KMS-11 (cell line): ENCODE data around the gene DNAJC18.
A peak's percentile ranks its signal among the peaks of the same experiment; 100 is the strongest.

Experiments
- H2AFZ ChIP-seq: fragments of 200-600 bp; sonication (generic); 2 replicates; pipeline ENCODE4 v1.6.1; 2016; ENCODE audit warnings: antibody characterized with exemption, mixed run types, low read depth
- H3K27ac ChIP-seq: fragments of 200-600 bp; sonication (generic); 2 replicates; pipeline ENCODE4 v1.6.1; 2016; ENCODE audit warnings: mild to moderate bottlenecking, mixed run types
- H3K27me3 ChIP-seq: fragments of 200-600 bp; sonication (generic); 2 replicates; pipeline ENCODE4 v1.6.1; 2017; ENCODE audit warnings: mild to moderate bottlenecking, low read depth, mixed run types, moderate library complexity; ENCODE audit not compliant: insufficient read depth
- H3K36me3 ChIP-seq: fragments of 200-600 bp; sonication (generic); 2 replicates; pipeline ENCODE4 v1.6.1; 2017; ENCODE audit warnings: mild to moderate bottlenecking, mixed run types; ENCODE audit not compliant: insufficient read depth
- H3K4me1 ChIP-seq: fragments of 200-600 bp; sonication (generic); 2 replicates; pipeline ENCODE4 v1.6.1; 2016; ENCODE audit warnings: mild to moderate bottlenecking, low read depth, mixed run types; ENCODE audit not compliant: poor library complexity, severe bottlenecking
- H3K4me2 ChIP-seq: fragments of 200-600 bp; sonication (generic); 2 replicates; pipeline ENCODE4 v1.7.0; 2016; ENCODE audit warnings: mild to moderate bottlenecking, mixed run types
- H3K4me3 ChIP-seq: fragments of 200-600 bp; sonication (generic); IDR thresholded peaks from 2 replicates; pipeline ENCODE4 v1.6.1; 2017; ENCODE audit warnings: low read depth, low read length, mixed read lengths; ENCODE audit not compliant: insufficient read depth
- H3K79me2 ChIP-seq: fragments of 200-600 bp; sonication (generic); 2 replicates; pipeline ENCODE4 v1.6.1; 2016; ENCODE audit warnings: low read depth, mixed run types; ENCODE audit not compliant: insufficient read depth
- H3K9ac ChIP-seq: fragments of 200-600 bp; sonication (generic); 2 replicates; pipeline ENCODE4 v1.6.1; 2016; ENCODE audit warnings: mild to moderate bottlenecking, mixed run types
- H4K20me1 ChIP-seq: fragments of 200-600 bp; sonication (generic); 2 replicates; pipeline ENCODE4 v1.6.1; 2016; ENCODE audit warnings: mild to moderate bottlenecking, mixed run types; ENCODE audit not compliant: insufficient read depth
- TF ChIP-seq, protein P1 (sequence below): fragments of 200-600 bp; sonication (generic); conservative IDR thresholded peaks from 2 replicates; pipeline ENCODE4 v1.6.1; 2017; ENCODE audit warnings: low read depth, mild to moderate bottlenecking, antibody characterized with exemption, low read length, moderate library complexity, mixed read lengths

DNAJC18 gene

DNA sequence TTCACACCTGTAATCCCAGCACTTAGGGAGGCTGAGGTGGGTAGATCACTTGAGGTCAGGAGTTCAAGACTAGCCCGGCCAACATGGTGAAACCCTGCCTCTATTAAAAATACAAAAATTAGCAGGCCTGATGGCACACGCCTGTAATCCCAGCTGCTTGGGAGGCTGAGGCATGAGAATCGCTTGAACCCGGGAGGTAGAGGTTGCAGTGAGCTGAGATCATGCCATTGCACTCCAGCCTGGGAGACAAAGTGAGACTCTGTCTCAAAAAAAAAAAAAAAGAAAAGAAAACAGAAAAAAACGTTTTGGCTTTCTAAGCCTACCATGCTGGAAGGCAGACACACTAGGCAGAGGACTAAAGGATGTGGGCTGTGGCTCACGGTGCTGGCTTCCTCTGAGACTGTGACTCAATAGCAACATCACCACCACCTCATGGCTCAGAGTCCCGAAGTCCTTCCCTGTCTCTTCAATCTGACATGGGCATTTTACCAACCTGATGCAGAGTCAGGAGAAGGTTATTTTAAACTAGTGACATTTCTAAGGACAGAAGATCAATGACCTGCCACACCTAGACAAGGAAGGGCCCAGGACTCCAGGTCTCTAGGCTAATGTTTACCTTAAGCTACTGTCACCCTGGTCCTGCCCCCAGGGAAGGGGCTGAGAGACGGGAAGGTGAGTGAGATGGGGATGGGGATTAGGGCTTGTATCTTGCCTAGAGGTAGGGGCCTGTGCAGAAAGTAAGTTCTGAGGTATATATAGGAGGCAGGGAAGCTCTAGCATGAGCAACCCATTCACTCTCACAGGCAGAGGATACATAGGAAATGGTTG, 19.5 kb upstream of the DNAJC18 start:
- Histone ChIP-seq H3K4me2 (peak overlapping the region; percentile 31; the same call in 1 of the 2 replicates), H3K79me2 (no peaks in the 10 kb centered on the region), H3K36me3 (no peaks in the 10 kb centered on the region), H3K4me1 (peaks cover 42% of the 10 kb centered on the region), H3K9ac (no peak overlapping the region), H4K20me1 (no peaks in the 10 kb centered on the region), H3K27me3 (no peaks in the 10 kb centered on the region; the same call in 1 of the 2 replicates), H2AFZ (peak overlapping the region; percentile 31; the same call in 1 of the 2 replicates), H3K4me3 (no peak overlapping the region), H3K27ac (no peak overlapping the region)
- TF ChIP-seq, protein P1, sequence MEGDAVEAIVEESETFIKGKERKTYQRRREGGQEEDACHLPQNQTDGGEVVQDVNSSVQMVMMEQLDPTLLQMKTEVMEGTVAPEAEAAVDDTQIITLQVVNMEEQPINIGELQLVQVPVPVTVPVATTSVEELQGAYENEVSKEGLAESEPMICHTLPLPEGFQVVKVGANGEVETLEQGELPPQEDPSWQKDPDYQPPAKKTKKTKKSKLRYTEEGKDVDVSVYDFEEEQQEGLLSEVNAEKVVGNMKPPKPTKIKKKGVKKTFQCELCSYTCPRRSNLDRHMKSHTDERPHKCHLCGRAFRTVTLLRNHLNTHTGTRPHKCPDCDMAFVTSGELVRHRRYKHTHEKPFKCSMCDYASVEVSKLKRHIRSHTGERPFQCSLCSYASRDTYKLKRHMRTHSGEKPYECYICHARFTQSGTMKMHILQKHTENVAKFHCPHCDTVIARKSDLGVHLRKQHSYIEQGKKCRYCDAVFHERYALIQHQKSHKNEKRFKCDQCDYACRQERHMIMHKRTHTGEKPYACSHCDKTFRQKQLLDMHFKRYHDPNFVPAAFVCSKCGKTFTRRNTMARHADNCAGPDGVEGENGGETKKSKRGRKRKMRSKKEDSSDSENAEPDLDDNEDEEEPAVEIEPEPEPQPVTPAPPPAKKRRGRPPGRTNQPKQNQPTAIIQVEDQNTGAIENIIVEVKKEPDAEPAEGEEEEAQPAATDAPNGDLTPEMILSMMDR = no peak

DNA sequence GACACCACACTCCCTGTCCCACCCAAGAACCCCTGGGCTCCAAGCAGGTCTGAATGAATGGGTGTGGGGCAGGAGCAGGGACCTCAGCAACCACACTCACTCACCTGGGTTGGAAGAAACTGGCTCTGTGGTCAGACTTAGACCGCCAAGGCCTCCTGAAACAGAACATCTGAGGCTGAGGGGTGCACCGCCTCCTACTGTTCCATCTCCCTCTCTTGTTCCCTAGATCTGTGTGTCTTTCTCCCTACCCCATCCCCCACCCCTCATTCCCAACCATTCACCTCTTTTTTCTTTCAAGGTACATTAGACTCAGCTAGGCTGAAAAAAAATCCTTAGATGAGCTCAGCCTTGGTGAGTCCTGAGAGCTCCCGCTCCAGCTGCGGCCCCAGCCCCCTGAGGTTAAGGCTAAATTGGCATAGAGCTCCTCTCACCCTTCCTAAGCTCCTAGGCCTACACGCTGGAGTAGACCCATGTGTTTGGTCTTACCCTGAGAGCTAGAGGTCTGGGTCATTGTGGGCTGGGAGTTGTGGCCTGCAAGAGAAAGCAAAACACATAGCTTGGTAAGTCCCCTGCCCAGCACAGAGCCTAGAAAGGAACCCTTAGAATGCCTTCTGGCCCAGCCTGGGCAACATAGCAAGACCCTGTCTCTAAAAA, 18.5 kb upstream of the DNAJC18 start:
- Histone ChIP-seq H3K27ac (peak overlapping the region; percentile 43; the same call in 1 of the 2 replicates), H3K4me1 (peaks cover 42% of the 10 kb centered on the region), H3K36me3 (no peaks in the 10 kb centered on the region), H4K20me1 (no peaks in the 10 kb centered on the region), H3K4me3 (no peak overlapping the region), H3K27me3 (no peaks in the 10 kb centered on the region; the same call in 1 of the 2 replicates), H3K79me2 (no peaks in the 10 kb centered on the region), H3K4me2 (peak overlapping the region; percentile 31), H3K9ac (no peak overlapping the region), H2AFZ (no peak overlapping the region)
- TF ChIP-seq, protein P1 = no peak

DNA sequence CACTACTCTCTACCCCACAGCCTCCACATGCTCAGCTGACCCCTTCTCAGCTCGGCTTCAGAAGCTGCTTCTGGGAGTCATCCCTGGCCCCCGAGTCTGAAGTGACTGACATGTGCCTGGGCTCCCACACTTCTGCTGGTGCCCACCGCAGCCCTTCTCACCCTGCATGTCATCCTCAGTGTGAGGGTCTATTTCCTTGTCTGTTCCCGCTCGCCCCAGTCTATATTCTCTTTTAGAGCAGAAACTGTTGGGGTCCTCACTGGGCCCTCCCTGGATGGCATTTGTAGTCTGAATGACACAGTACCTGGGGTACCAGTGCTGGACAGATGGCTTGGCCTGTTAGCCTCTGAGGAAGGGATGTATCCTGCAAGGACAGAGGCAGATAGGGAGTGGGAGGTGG, 17.9 kb upstream of the DNAJC18 start:
- H3K4me2 ChIP-seq = peak overlapping the region; percentile 31; the same call in 1 of the 2 replicates
- no peak overlapping the region for H3K4me3 ChIP-seq
- peaks cover 42% of the 10 kb centered on the region for H3K4me1 ChIP-seq
- H3K36me3 ChIP-seq = no peaks in the 10 kb centered on the region
- no peaks in the 10 kb centered on the region for H4K20me1 ChIP-seq
- no peaks in the 10 kb centered on the region; the same call in 1 of the 2 replicates for H3K27me3 ChIP-seq
- TF ChIP-seq, protein P1 = no peak
- H3K9ac ChIP-seq = no peak overlapping the region
- H2AFZ ChIP-seq = no peak overlapping the region
- H3K27ac ChIP-seq = peak overlapping the region; percentile 43; the same call in 1 of the 2 replicates
- H3K79me2 ChIP-seq = no peaks in the 10 kb centered on the region

DNA sequence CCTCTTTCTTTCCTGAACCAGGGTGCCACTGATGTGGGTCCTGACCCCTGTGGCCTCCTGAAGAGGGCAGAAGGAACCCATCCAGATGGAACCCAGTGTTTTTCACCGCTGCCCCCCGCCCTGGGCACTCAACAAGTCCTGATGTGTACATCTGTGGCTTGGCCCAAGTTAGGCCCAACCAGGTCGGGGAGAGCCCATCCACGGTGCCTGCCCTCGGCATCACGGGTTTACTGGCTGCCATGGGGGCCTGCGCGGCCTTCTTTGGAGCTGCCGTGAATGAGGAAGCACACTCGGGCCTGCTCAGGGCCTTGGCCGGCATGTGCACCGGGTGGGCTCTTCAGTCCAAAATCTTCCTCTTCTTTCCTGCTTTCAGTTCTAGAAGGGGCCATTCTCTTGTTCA, 17.5 kb upstream of the DNAJC18 start:
- no peaks in the 10 kb centered on the region for H3K79me2 ChIP-seq
- no peak overlapping the region for H3K4me3 ChIP-seq
- H3K36me3 ChIP-seq = no peaks in the 10 kb centered on the region
- no peaks in the 10 kb centered on the region for H4K20me1 ChIP-seq
- H3K4me1 ChIP-seq = peaks cover 42% of the 10 kb centered on the region
- TF ChIP-seq, protein P1 = no peak
- no peaks in the 10 kb centered on the region; the same call in 1 of the 2 replicates for H3K27me3 ChIP-seq
- no peak overlapping the region for H3K27ac ChIP-seq
- no peak overlapping the region for H3K9ac ChIP-seq
- no peak overlapping the region for H2AFZ ChIP-seq
- no peak overlapping the region for H3K4me2 ChIP-seq
